ENCODE results near the gene CCDC192.

GRCh38 chr5:127699416-127699815 lies 3.8 kb upstream of the CCDC192 start:
- TF ChIP-seq ZNF121 (tag by site-specific recombination; IDR thresholded peaks at IDR 0.05) (no peak), ZNF24 (tag by site-specific recombination; IDR thresholded peaks at IDR 0.05) (no peak), PRDM1 (tag by site-specific recombination; IDR thresholded peaks at IDR 0.05) (no peak), ZNF416 (tag by site-specific recombination; IDR thresholded peaks at IDR 0.05) (no peak), ZFP3 (tag by site-specific recombination; IDR thresholded peaks at IDR 0.05; ENCODE audit: low read depth) (no peak)
- TF ChIP-seq, protein P1, sequence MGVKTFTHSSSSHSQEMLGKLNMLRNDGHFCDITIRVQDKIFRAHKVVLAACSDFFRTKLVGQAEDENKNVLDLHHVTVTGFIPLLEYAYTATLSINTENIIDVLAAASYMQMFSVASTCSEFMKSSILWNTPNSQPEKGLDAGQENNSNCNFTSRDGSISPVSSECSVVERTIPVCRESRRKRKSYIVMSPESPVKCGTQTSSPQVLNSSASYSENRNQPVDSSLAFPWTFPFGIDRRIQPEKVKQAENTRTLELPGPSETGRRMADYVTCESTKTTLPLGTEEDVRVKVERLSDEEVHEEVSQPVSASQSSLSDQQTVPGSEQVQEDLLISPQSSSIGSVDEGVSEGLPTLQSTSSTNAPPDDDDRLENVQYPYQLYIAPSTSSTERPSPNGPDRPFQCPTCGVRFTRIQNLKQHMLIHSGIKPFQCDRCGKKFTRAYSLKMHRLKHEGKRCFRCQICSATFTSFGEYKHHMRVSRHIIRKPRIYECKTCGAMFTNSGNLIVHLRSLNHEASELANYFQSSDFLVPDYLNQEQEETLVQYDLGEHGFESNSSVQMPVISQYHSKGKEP (tag by site-specific recombination; IDR thresholded peaks at IDR 0.05) = no peak
